Astrocyte (in vitro differentiated cells and primary cell): Measurements from ENCODE around the gene OR5B21. TPM values are rescaled to one million over a fixed set of nuclear protein-coding genes. Genes with fewer than 3 reads are reported as not detected.

Source experiments
- DNase-seq: peaks from one replicate; pipeline ENCODE4 v3.0.0-alpha.2; 2010; ENCODE audit warnings: low read depth
- FAIRE-seq: peaks from 2 replicates; lab custom pipeline; 2011; peaks lifted over from hg19 to GRCh38; lab: Jason Lieb, UNC
- H2AFZ ChIP-seq: 2 replicates; pipeline ENCODE4 v1.6.0; 2012; ENCODE audit warnings: low read depth, low read length, inconsistent platforms
- H3K27ac ChIP-seq: 2 replicates; pipeline ENCODE4 v1.5.1; 2011; ENCODE audit warnings: low read depth, low read length, inconsistent platforms
- H3K27me3 ChIP-seq: 2 replicates; pipeline ENCODE4 v1.6.0; 2011; ENCODE audit warnings: low read length, inconsistent platforms; ENCODE audit not compliant: insufficient read depth
- H3K36me3 ChIP-seq: 2 replicates; pipeline ENCODE4 v1.5.1; 2011; ENCODE audit warnings: low read length, inconsistent platforms; ENCODE audit not compliant: insufficient read depth
- H3K4me1 ChIP-seq: 2 replicates; pipeline ENCODE4 v1.5.1; 2011; ENCODE audit warnings: low read length, inconsistent platforms; ENCODE audit not compliant: insufficient read depth
- H3K4me2 ChIP-seq: 2 replicates; pipeline ENCODE4 v1.6.0; 2012; ENCODE audit warnings: low read length, inconsistent platforms
- H3K4me3 ChIP-seq: 2 replicates; pipeline ENCODE4 v1.5.1; 2011; ENCODE audit warnings: low read depth, mild to moderate bottlenecking, low read length, inconsistent platforms; ENCODE audit not compliant: insufficient read depth
- H3K79me2 ChIP-seq: 2 replicates; pipeline ENCODE4 v1.6.0; 2012; ENCODE audit warnings: mild to moderate bottlenecking, low read length, inconsistent platforms; ENCODE audit not compliant: insufficient read depth
- H3K9ac ChIP-seq: 2 replicates; pipeline ENCODE4 v1.6.0; 2012; ENCODE audit warnings: mild to moderate bottlenecking, low read length, inconsistent platforms
- H3K9me3 ChIP-seq: 2 replicates; pipeline ENCODE4 v1.5.1; 2012; ENCODE audit warnings: low read depth, mild to moderate bottlenecking, low read length, inconsistent platforms; ENCODE audit not compliant: insufficient read depth
- H4K20me1 ChIP-seq: 2 replicates; pipeline ENCODE4 v1.6.0; 2012; ENCODE audit warnings: low read length, inconsistent platforms; ENCODE audit not compliant: insufficient read depth
- H3K27ac Mint-ChIP-seq: one replicate; pipeline ENCODE4 v1.8.0; 2021; ENCODE audit warnings: mild to moderate bottlenecking, mixed read lengths; ENCODE audit not compliant: unreplicated experiment
- H3K27me3 Mint-ChIP-seq: one replicate; pipeline ENCODE4 v1.8.0; 2021; ENCODE audit warnings: low read depth, mixed read lengths; ENCODE audit not compliant: unreplicated experiment
- H3K36me3 Mint-ChIP-seq: one replicate; pipeline ENCODE4 v1.8.0; 2021; ENCODE audit warnings: low read depth, mixed read lengths; ENCODE audit not compliant: unreplicated experiment
- H3K4me1 Mint-ChIP-seq: one replicate; pipeline ENCODE4 v1.8.0; 2021; ENCODE audit warnings: low read depth, mixed read lengths; ENCODE audit not compliant: unreplicated experiment
- H3K4me3 Mint-ChIP-seq: one replicate; pipeline ENCODE4 v1.8.0; 2021; ENCODE audit warnings: mild to moderate bottlenecking, moderate library complexity, mixed read lengths; ENCODE audit not compliant: unreplicated experiment
- H3K9me3 Mint-ChIP-seq: one replicate; pipeline ENCODE4 v1.8.0; 2021; ENCODE audit warnings: mild to moderate bottlenecking, mixed read lengths; ENCODE audit not compliant: unreplicated experiment
- CTCF ChIP-seq: IDR thresholded peaks from 2 replicates; pipeline ENCODE4 v1.5.1; 2011; ENCODE audit warnings: low read depth, mild to moderate bottlenecking, inconsistent platforms, low read length, moderate library complexity; ENCODE audit not compliant: insufficient read depth
- EZH2 ChIP-seq: IDR thresholded peaks from 2 replicates; pipeline ENCODE4 v1.6.1; 2012; ENCODE audit warnings: mild to moderate bottlenecking, low read length, inconsistent platforms; ENCODE audit not compliant: insufficient read depth
- total RNA-seq: library from RNA; stranded (reverse); gene quantifications from 2 replicates; pipeline ENCODE4 v1.2.1, GENCODE V29; 2021

OR5B21 gene
- total RNA-seq, 1 donor from 2014 or later: not detected

DNA sequence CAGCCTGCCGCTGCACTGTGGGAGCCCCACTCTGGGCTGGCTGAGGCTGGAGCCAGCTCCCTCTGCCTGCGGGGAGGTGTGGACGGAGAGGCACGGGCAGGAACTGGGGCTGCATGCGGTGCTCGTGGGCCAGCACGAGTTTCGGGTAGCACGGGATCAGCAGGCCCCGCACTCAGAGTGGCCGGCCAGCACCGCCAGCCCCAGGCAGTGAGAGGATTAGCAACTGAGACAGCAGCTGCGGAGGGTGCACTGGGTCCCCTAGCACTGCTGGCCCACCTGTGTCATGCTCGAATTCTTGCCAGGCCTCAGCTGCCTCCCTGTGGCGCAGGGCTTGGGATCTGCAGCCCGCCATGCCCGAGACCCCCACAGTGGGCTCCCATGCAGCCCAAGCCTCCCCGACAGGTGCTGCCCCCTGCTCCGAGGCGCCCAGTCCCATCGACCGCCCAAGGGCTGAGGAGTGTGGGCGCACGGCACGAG is 24.0 kb upstream of the OR5B21 start:
- Histone ChIP-seq H3K79me2 (no peaks in the 10 kb centered on the region), H3K36me3 (no peaks in the 10 kb centered on the region), H3K4me1 (no peaks in the 10 kb centered on the region), H3K27me3 (no peaks in the 10 kb centered on the region), H3K9me3 (no peaks in the 10 kb centered on the region), H3K9ac (no peak overlapping the region), H3K4me2 (no peak overlapping the region), H3K4me3 (no peak overlapping the region), H4K20me1 (no peaks in the 10 kb centered on the region), H3K27ac (no peak overlapping the region), H2AFZ (no peak overlapping the region)
- Mint-ChIP-seq H3K4me3 (no peak overlapping the region), H3K36me3 (peaks cover 30% of the 10 kb centered on the region), H3K27me3 (no peaks in the 10 kb centered on the region), H3K9me3 (peaks cover 16% of the 10 kb centered on the region), H3K4me1 (no peaks in the 10 kb centered on the region), H3K27ac (no peak overlapping the region)
- DNase-seq (no peak), FAIRE-seq (no peak)
- TF ChIP-seq EZH2: no peak
- no peak for TF ChIP-seq CTCF

GRCh38 chr11:58530236-58530635 is 22.3 kb upstream of the OR5B21 start:
- no peaks in the 10 kb centered on the region for H3K9me3 ChIP-seq
- Mint-ChIP-seq H3K9me3 (peaks cover 13% of the 10 kb centered on the region), H3K27me3 (no peaks in the 10 kb centered on the region), H3K4me1 (no peaks in the 10 kb centered on the region), H3K27ac (no peak overlapping the region), H3K36me3 (peaks cover 28% of the 10 kb centered on the region), H3K4me3 (no peak overlapping the region)
- no peaks in the 10 kb centered on the region for H3K79me2 ChIP-seq
- DNase-seq: no peak
- no peaks in the 10 kb centered on the region for H3K27me3 ChIP-seq
- no peak overlapping the region for H3K27ac ChIP-seq
- H4K20me1 ChIP-seq: no peaks in the 10 kb centered on the region
- H3K4me1 ChIP-seq: no peaks in the 10 kb centered on the region
- no peak overlapping the region for H3K9ac ChIP-seq
- no peak overlapping the region for H3K4me3 ChIP-seq
- no peak for TF ChIP-seq EZH2
- no peak for TF ChIP-seq CTCF
- H2AFZ ChIP-seq: no peak overlapping the region
- no peak for FAIRE-seq
- H3K4me2 ChIP-seq: no peak overlapping the region
- no peaks in the 10 kb centered on the region for H3K36me3 ChIP-seq

GRCh38 chr11:58527429-58527828 is 19.5 kb upstream of the OR5B21 start:
- FAIRE-seq: no peak
- H3K4me1 Mint-ChIP-seq: peaks cover 2% of the 10 kb centered on the region
- DNase-seq: no peak
- H3K27me3 Mint-ChIP-seq: no peaks in the 10 kb centered on the region
- TF ChIP-seq EZH2 (no peak), CTCF (no peak)
- no peak overlapping the region for H3K27ac ChIP-seq
- H3K4me1 ChIP-seq: no peaks in the 10 kb centered on the region
- no peak overlapping the region for H3K4me3 ChIP-seq
- H3K9me3 ChIP-seq: no peaks in the 10 kb centered on the region
- no peaks in the 10 kb centered on the region for H3K79me2 ChIP-seq
- no peaks in the 10 kb centered on the region for H3K36me3 ChIP-seq
- H2AFZ ChIP-seq: no peak overlapping the region
- no peak overlapping the region for H3K9ac ChIP-seq
- H3K27me3 ChIP-seq: no peaks in the 10 kb centered on the region
- no peak overlapping the region for H3K4me2 ChIP-seq
- H3K36me3 Mint-ChIP-seq: peaks cover 18% of the 10 kb centered on the region
- H3K4me3 Mint-ChIP-seq: no peak overlapping the region
- peaks cover 6% of the 10 kb centered on the region for H3K9me3 Mint-ChIP-seq
- no peaks in the 10 kb centered on the region for H4K20me1 ChIP-seq
- no peak overlapping the region for H3K27ac Mint-ChIP-seq
